ENCODE measurements around the gene ERP27. TPM values are rescaled to one million over a fixed set of nuclear protein-coding genes. Genes with fewer than 3 reads are reported as not detected.

ERP27 gene
- total RNA-seq, 1 donor: not detected

GRCh38 chr12:14972816-14973215, 34.5 kb upstream of the ERP27 start, which contains the start of gene PDE6H:
Gene PDE6H (plus strand): TSS chr12:14973042. CDS start chr12:14978013, 4,971 bp downstream.
- Histone ChIP-seq H3K27me3 (ENCODE audit: insufficient read depth, low read length) (no peaks in the 10 kb centered on the region), H3K4me3 (ENCODE audit: insufficient read depth, low read length) (no peak within 1 kb of the TSS), H2AFZ (ENCODE audit: low read length) (no peak within 1 kb of the TSS), H3K36me3 (ENCODE audit: insufficient read depth, low read length) (no peaks in the 10 kb centered on the region), H4K20me1 (ENCODE audit: insufficient read depth, low read length) (no peaks in the 10 kb centered on the region), H3K27ac (ENCODE audit: low read depth, low read length) (no peak within 1 kb of the TSS), H3K9me3 (ENCODE audit: low read depth, low read length) (no peaks in the 10 kb centered on the region), H3K79me2 (ENCODE audit: insufficient read depth, low read length) (no peaks in the 10 kb centered on the region), H3K4me1 (ENCODE audit: insufficient read depth, low read length) (no peaks in the 10 kb centered on the region), H3K4me2 (ENCODE audit: insufficient read depth, low read length) (no peak within 1 kb of the TSS)
- DNase-seq (ENCODE audit: insufficient read length, low spot score, missing footprints): no peak
- TF ChIP-seq, protein P1, sequence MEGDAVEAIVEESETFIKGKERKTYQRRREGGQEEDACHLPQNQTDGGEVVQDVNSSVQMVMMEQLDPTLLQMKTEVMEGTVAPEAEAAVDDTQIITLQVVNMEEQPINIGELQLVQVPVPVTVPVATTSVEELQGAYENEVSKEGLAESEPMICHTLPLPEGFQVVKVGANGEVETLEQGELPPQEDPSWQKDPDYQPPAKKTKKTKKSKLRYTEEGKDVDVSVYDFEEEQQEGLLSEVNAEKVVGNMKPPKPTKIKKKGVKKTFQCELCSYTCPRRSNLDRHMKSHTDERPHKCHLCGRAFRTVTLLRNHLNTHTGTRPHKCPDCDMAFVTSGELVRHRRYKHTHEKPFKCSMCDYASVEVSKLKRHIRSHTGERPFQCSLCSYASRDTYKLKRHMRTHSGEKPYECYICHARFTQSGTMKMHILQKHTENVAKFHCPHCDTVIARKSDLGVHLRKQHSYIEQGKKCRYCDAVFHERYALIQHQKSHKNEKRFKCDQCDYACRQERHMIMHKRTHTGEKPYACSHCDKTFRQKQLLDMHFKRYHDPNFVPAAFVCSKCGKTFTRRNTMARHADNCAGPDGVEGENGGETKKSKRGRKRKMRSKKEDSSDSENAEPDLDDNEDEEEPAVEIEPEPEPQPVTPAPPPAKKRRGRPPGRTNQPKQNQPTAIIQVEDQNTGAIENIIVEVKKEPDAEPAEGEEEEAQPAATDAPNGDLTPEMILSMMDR (IDR thresholded peaks at IDR 0.05; ENCODE audit: extremely low read depth, low read depth, low read length): no peak

DNA sequence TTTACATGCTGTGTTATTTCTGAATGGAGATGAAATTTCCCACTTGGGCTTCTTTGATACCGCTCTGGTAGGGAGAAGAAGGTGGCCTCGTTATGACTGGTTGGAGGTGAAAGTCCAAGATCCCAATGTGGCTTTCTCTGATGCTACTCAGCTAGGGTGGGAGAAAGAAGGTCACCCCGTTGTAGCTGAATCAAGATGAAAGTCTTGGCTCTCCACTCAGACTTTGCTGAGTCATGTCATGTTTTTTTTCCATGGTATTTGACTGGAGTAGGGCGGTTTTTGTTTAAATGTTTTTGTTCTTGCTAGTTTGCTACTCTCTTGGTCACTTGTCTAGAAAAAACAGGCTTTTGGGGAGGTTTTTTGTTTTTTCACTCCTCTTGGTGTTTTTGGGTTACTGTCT, 32.1 kb upstream of the ERP27 start:
- H2AFZ ChIP-seq (ENCODE audit: low read length): peak overlapping the region; percentile 40
- TF ChIP-seq, protein P1 (IDR thresholded peaks at IDR 0.05; ENCODE audit: extremely low read depth, low read depth, low read length): no peak

GRCh38 chr12:14968478-14968877, 30.1 kb upstream of the ERP27 start:
- Histone ChIP-seq H3K4me3 (ENCODE audit: insufficient read depth, low read length) (no peak overlapping the region), H3K27me3 (ENCODE audit: insufficient read depth, low read length) (no peaks in the 10 kb centered on the region), H2AFZ (ENCODE audit: low read length) (no peak overlapping the region), H4K20me1 (ENCODE audit: insufficient read depth, low read length) (no peaks in the 10 kb centered on the region), H3K27ac (ENCODE audit: low read depth, low read length) (no peak overlapping the region), H3K4me2 (ENCODE audit: insufficient read depth, low read length) (no peak overlapping the region), H3K79me2 (ENCODE audit: insufficient read depth, low read length) (no peaks in the 10 kb centered on the region), H3K9me3 (ENCODE audit: low read depth, low read length) (no peaks in the 10 kb centered on the region), H3K4me1 (ENCODE audit: insufficient read depth, low read length) (no peaks in the 10 kb centered on the region), H3K36me3 (ENCODE audit: insufficient read depth, low read length) (no peaks in the 10 kb centered on the region)
- TF ChIP-seq, protein P1 (IDR thresholded peaks at IDR 0.05; ENCODE audit: extremely low read depth, low read depth, low read length): no peak
- DNase-seq (ENCODE audit: insufficient read length, low spot score, missing footprints): no peak

More for the DNA sequence above, 32.1 kb upstream of the ERP27 start:
- no peaks in the 10 kb centered on the region for H4K20me1 ChIP-seq (ENCODE audit: insufficient read depth, low read length)
- DNase-seq (ENCODE audit: insufficient read length, low spot score, missing footprints): no peak
- no peaks in the 10 kb centered on the region for H3K36me3 ChIP-seq (ENCODE audit: insufficient read depth, low read length)
- H3K79me2 ChIP-seq (ENCODE audit: insufficient read depth, low read length): no peaks in the 10 kb centered on the region
- H3K27me3 ChIP-seq (ENCODE audit: insufficient read depth, low read length): no peaks in the 10 kb centered on the region
- H3K27ac ChIP-seq (ENCODE audit: low read depth, low read length): no peak overlapping the region
- H3K4me3 ChIP-seq (ENCODE audit: insufficient read depth, low read length): no peak overlapping the region
- H3K4me2 ChIP-seq (ENCODE audit: insufficient read depth, low read length): no peak overlapping the region
- H3K4me1 ChIP-seq (ENCODE audit: insufficient read depth, low read length): no peaks in the 10 kb centered on the region
- H3K9me3 ChIP-seq (ENCODE audit: low read depth, low read length): no peaks in the 10 kb centered on the region

DNA sequence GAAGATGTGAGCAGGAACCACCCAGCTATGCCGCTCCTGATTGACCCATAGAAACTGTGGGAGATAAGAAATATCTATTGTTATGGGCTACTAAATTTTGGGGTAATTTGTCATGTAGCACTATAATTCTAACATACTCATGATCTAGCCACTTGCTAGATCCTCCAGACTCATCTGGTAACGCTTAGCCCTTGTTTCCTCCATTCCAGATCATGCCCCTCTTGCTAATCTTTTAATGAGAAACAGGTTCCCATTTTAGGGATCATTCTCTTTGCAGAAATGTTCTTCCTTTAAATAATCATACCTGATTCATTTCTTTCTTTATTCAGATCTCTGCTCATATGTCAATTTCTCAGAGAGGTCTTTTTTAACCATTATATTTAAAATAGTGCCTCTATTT, 26.9 kb upstream of the ERP27 start:
- Histone ChIP-seq H3K4me3 (ENCODE audit: insufficient read depth, low read length) (no peak overlapping the region), H3K79me2 (ENCODE audit: insufficient read depth, low read length) (no peaks in the 10 kb centered on the region), H4K20me1 (ENCODE audit: insufficient read depth, low read length) (no peaks in the 10 kb centered on the region), H3K27ac (ENCODE audit: low read depth, low read length) (no peak overlapping the region), H3K4me1 (ENCODE audit: insufficient read depth, low read length) (peaks cover 8% of the 10 kb centered on the region), H3K36me3 (ENCODE audit: insufficient read depth, low read length) (no peaks in the 10 kb centered on the region), H3K4me2 (ENCODE audit: insufficient read depth, low read length) (no peak overlapping the region), H3K27me3 (ENCODE audit: insufficient read depth, low read length) (no peaks in the 10 kb centered on the region), H3K9me3 (ENCODE audit: low read depth, low read length) (no peaks in the 10 kb centered on the region), H2AFZ (ENCODE audit: low read length) (no peak overlapping the region)
- TF ChIP-seq, protein P1 (IDR thresholded peaks at IDR 0.05; ENCODE audit: extremely low read depth, low read depth, low read length): no peak
- no peak for DNase-seq (ENCODE audit: insufficient read length, low spot score, missing footprints)
